Memory B cell (primary cell): ENCODE measurements around the gene SLAIN1.

Experiments used
- ATAC-seq: fragments of 150-1000 bp; cut with Tn5 transposase; 2 replicates; pipeline ENCODE4 v1.10.0; 2021; ENCODE audit warnings: low read depth, mild to moderate bottlenecking, moderate library complexity
- DNase-seq, 2 donors: peaks; one replicate each; pipeline ENCODE4 v3.0.0; 2022; ENCODE audit warnings: low spot score in 2 of 2
- H3K27ac Mint-ChIP-seq: one replicate; pipeline ENCODE4 v1.8.0; 2022; ENCODE audit warnings: mild to moderate bottlenecking, moderate library complexity, mixed read lengths
- H3K27me3 Mint-ChIP-seq: one replicate; pipeline ENCODE4 v1.8.0; 2022; ENCODE audit warnings: mixed read lengths
- H3K36me3 Mint-ChIP-seq: one replicate; pipeline ENCODE4 v1.8.0; 2022; ENCODE audit warnings: mild to moderate bottlenecking, mixed read lengths
- H3K4me1 Mint-ChIP-seq: one replicate; pipeline ENCODE4 v1.8.0; 2022; ENCODE audit warnings: mixed read lengths
- H3K4me3 Mint-ChIP-seq: one replicate; pipeline ENCODE4 v1.8.0; 2022; ENCODE audit warnings: mild to moderate bottlenecking, moderate library complexity, mixed read lengths
- H3K9me3 Mint-ChIP-seq: one replicate; pipeline ENCODE4 v1.8.0; 2022; ENCODE audit warnings: mixed read lengths

SLAIN1 gene

GRCh38 chr13:77807431-77808135, 110.1 kb downstream of the SLAIN1 start:
- DNase-seq, result no peak
- Mint-ChIP-seq H3K36me3 (no peaks in the 10 kb centered on the region), H3K9me3 (peaks cover 2% of the 10 kb centered on the region), H3K4me3 (no peak overlapping the region), H3K27ac (no peak overlapping the region), H3K27me3 (peaks cover 10% of the 10 kb centered on the region), H3K4me1 (no peaks in the 10 kb centered on the region)
- ATAC-seq, result no peak

GRCh38 chr13:77810430-77810829, 112.9 kb downstream of the SLAIN1 start:
- DNase-seq (no peak), ATAC-seq (no peak)
- Mint-ChIP-seq H3K27ac (no peak overlapping the region), H3K27me3 (peaks cover 7% of the 10 kb centered on the region), H3K4me1 (no peaks in the 10 kb centered on the region), H3K9me3 (no peaks in the 10 kb centered on the region), H3K36me3 (no peaks in the 10 kb centered on the region), H3K4me3 (no peak overlapping the region)

- H3K27ac Mint-ChIP-seq, result no peak overlapping the region
- DNase-seq (no peak), ATAC-seq (no peak)
- no peaks in the 10 kb centered on the region for H3K36me3 Mint-ChIP-seq
- peaks cover 9% of the 10 kb centered on the region for H3K27me3 Mint-ChIP-seq
- H3K4me1 Mint-ChIP-seq, result no peaks in the 10 kb centered on the region
- no peaks in the 10 kb centered on the region for H3K9me3 Mint-ChIP-seq
- no peak overlapping the region for H3K4me3 Mint-ChIP-seq
These were observed 113.4 kb downstream of the SLAIN1 start for GRCh38 chr13:77810878-77811277.

GRCh38 chr13:77811381-77811780, 113.9 kb downstream of the SLAIN1 start:
- Mint-ChIP-seq H3K27me3 (peaks cover 10% of the 10 kb centered on the region), H3K4me1 (no peaks in the 10 kb centered on the region), H3K4me3 (no peak overlapping the region), H3K9me3 (no peaks in the 10 kb centered on the region), H3K36me3 (no peaks in the 10 kb centered on the region), H3K27ac (no peak overlapping the region)
- DNase-seq (no peak), ATAC-seq (no peak)

GRCh38 chr13:77811981-77812380, 114.5 kb downstream of the SLAIN1 start:
- H3K4me3 Mint-ChIP-seq, result no peak overlapping the region
- ATAC-seq (no peak), DNase-seq (no peak)
- H3K36me3 Mint-ChIP-seq, result no peaks in the 10 kb centered on the region
- no peaks in the 10 kb centered on the region for H3K9me3 Mint-ChIP-seq
- H3K4me1 Mint-ChIP-seq, result no peaks in the 10 kb centered on the region
- H3K27ac Mint-ChIP-seq, result no peak overlapping the region
- H3K27me3 Mint-ChIP-seq, result peaks cover 10% of the 10 kb centered on the region
